Stimulated activated memory B cell treated with anti-CD40 and anti-IgM and Interleukin-4, amounts not matched to agents 10 μg/mL and 1 μg/mL and 100 μg/mL, for 72 hours (primary cell): ENCODE data around the gene BMPR1B.

Experiments used
- ATAC-seq: fragments of 150-1000 bp; cut with Tn5 transposase; 2 replicates; pipeline ENCODE4 v1.10.0; 2021
- H3K27ac Mint-ChIP-seq: one replicate; pipeline ENCODE4 v1.8.0; 2022; ENCODE audit warnings: mild to moderate bottlenecking, mixed read lengths
- H3K27me3 Mint-ChIP-seq: one replicate; pipeline ENCODE4 v1.8.0; 2022; ENCODE audit warnings: mixed read lengths
- H3K36me3 Mint-ChIP-seq: one replicate; pipeline ENCODE4 v1.8.0; 2022; ENCODE audit warnings: mixed read lengths
- H3K4me1 Mint-ChIP-seq: one replicate; pipeline ENCODE4 v1.8.0; 2022; ENCODE audit warnings: mixed read lengths
- H3K4me3 Mint-ChIP-seq: one replicate; pipeline ENCODE4 v1.8.0; 2022; ENCODE audit warnings: mild to moderate bottlenecking, moderate library complexity, mixed read lengths
- H3K9me3 Mint-ChIP-seq: one replicate; pipeline ENCODE4 v1.8.0; 2022; ENCODE audit warnings: mixed read lengths

The BMPR1B gene

GRCh38 chr4:94892051-94892450, 134.3 kb downstream of the BMPR1B start:
- no peak overlapping the region for H3K27ac Mint-ChIP-seq
- no peaks in the 10 kb centered on the region for H3K36me3 Mint-ChIP-seq
- H3K4me3 Mint-ChIP-seq, result no peak overlapping the region
- no peaks in the 10 kb centered on the region for H3K9me3 Mint-ChIP-seq
- no peaks in the 10 kb centered on the region for H3K4me1 Mint-ChIP-seq
- no peak for ATAC-seq
- no peaks in the 10 kb centered on the region for H3K27me3 Mint-ChIP-seq

GRCh38 chr4:94895081-94895480, 137.3 kb downstream of the BMPR1B start:
- H3K4me3 Mint-ChIP-seq, result no peak overlapping the region
- H3K36me3 Mint-ChIP-seq, result no peaks in the 10 kb centered on the region
- no peaks in the 10 kb centered on the region for H3K4me1 Mint-ChIP-seq
- H3K9me3 Mint-ChIP-seq, result no peaks in the 10 kb centered on the region
- no peak overlapping the region for H3K27ac Mint-ChIP-seq
- no peak for ATAC-seq
- H3K27me3 Mint-ChIP-seq, result no peaks in the 10 kb centered on the region

DNA sequence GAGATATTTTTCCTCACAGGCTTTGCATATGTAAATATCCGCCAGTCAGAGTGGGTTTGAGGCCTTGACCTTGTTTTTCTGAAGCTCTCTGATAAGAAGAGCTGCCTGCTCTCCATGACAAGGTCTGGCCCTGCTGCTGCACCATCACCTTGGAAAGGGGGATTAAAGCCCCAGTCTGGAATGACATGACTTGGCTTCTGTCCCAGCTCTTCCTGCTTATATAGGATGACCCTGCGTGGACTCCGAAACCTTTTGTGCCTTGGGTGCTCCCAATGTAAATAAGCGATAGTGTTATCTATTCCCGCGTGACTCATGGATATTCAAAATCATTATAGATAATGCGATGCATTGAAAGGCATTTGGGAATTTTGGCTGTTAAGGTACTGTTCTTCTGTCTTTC, 139.3 kb downstream of the BMPR1B start:
- no peak for ATAC-seq
- H3K36me3 Mint-ChIP-seq, result no peaks in the 10 kb centered on the region
- H3K27ac Mint-ChIP-seq, result no peak overlapping the region
- no peaks in the 10 kb centered on the region for H3K27me3 Mint-ChIP-seq
- no peak overlapping the region for H3K4me3 Mint-ChIP-seq
- no peaks in the 10 kb centered on the region for H3K9me3 Mint-ChIP-seq
- H3K4me1 Mint-ChIP-seq, result no peaks in the 10 kb centered on the region

- Mint-ChIP-seq H3K27ac (no peak overlapping the region), H3K4me3 (no peak overlapping the region), H3K9me3 (no peaks in the 10 kb centered on the region), H3K27me3 (no peaks in the 10 kb centered on the region), H3K36me3 (no peaks in the 10 kb centered on the region), H3K4me1 (no peaks in the 10 kb centered on the region)
- ATAC-seq, result no peak
Observed at GRCh38 chr4:94905511-94905910, 147.8 kb downstream of the BMPR1B start.

GRCh38 chr4:94909645-94910044, 151.9 kb downstream of the BMPR1B start:
- no peaks in the 10 kb centered on the region for H3K27me3 Mint-ChIP-seq
- no peak for ATAC-seq
- H3K36me3 Mint-ChIP-seq, result no peaks in the 10 kb centered on the region
- H3K9me3 Mint-ChIP-seq, result peaks cover 3% of the 10 kb centered on the region
- no peak overlapping the region for H3K4me3 Mint-ChIP-seq
- H3K4me1 Mint-ChIP-seq, result no peaks in the 10 kb centered on the region
- no peak overlapping the region for H3K27ac Mint-ChIP-seq

- H3K4me3 Mint-ChIP-seq, result no peak overlapping the region
- H3K4me1 Mint-ChIP-seq, result no peaks in the 10 kb centered on the region
- no peaks in the 10 kb centered on the region for H3K36me3 Mint-ChIP-seq
- no peaks in the 10 kb centered on the region for H3K27me3 Mint-ChIP-seq
- ATAC-seq, result no peak
- peaks cover 7% of the 10 kb centered on the region for H3K9me3 Mint-ChIP-seq
- no peak overlapping the region for H3K27ac Mint-ChIP-seq
Observed at GRCh38 chr4:94911106-94911505, 153.4 kb downstream of the BMPR1B start.

DNA sequence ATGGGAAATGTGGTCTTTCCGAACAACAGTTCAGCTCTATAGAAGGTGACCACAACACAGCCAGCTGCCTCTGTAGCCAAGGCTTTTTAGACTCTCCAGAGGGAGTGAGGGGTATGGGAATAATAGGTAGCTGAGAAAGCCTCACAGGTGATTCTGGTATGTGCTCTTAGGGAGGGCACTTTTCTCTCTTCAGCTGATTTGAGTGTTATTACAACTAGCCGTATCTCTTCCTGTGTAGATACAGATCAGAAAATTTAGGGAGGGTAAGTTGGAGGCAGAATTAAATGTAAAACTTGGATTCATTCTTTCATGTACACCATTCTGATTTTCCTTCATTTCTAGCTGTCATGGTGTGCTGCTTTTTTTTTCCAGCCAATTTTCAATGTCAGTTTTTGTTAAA, 154.9 kb downstream of the BMPR1B start:
- no peak overlapping the region for H3K4me3 Mint-ChIP-seq
- peaks cover 8% of the 10 kb centered on the region for H3K9me3 Mint-ChIP-seq
- no peak overlapping the region for H3K27ac Mint-ChIP-seq
- no peak for ATAC-seq
- H3K27me3 Mint-ChIP-seq, result no peaks in the 10 kb centered on the region
- no peaks in the 10 kb centered on the region for H3K4me1 Mint-ChIP-seq
- no peaks in the 10 kb centered on the region for H3K36me3 Mint-ChIP-seq

GRCh38 chr4:94913316-94913715, 155.6 kb downstream of the BMPR1B start:
- Mint-ChIP-seq H3K4me3 (no peak overlapping the region), H3K4me1 (no peaks in the 10 kb centered on the region), H3K27me3 (no peaks in the 10 kb centered on the region), H3K27ac (no peak overlapping the region), H3K36me3 (no peaks in the 10 kb centered on the region), H3K9me3 (peaks cover 8% of the 10 kb centered on the region)
- ATAC-seq, result no peak

- no peak overlapping the region for H3K4me3 Mint-ChIP-seq
- no peak for ATAC-seq
- H3K27me3 Mint-ChIP-seq, result no peaks in the 10 kb centered on the region
- no peak overlapping the region for H3K27ac Mint-ChIP-seq
- H3K4me1 Mint-ChIP-seq, result no peaks in the 10 kb centered on the region
- H3K36me3 Mint-ChIP-seq, result no peaks in the 10 kb centered on the region
- H3K9me3 Mint-ChIP-seq, result peaks cover 8% of the 10 kb centered on the region
Observed at GRCh38 chr4:94917146-94917545, 159.4 kb downstream of the BMPR1B start.

DNA sequence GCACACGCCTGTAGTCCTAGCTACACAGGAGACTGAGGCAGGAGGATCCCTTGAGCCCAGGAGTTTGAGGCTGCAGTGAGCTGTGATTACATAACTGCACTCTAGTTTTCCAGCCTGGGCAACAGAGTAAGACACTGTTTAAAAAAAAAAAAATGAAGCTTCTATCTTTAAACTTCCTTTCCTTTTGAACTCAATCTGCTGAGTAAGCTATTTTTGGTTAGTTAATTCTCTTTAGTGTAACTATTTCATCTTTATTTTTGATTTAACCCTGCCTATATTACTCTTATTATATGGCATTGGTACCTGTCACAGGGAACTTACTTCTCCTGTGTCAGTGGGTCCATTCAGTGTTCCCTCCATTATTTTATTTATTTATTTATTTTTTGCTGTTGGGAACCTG, 160.8 kb downstream of the BMPR1B start:
- Mint-ChIP-seq H3K4me3 (no peak overlapping the region), H3K36me3 (no peaks in the 10 kb centered on the region), H3K9me3 (peaks cover 8% of the 10 kb centered on the region), H3K27me3 (no peaks in the 10 kb centered on the region), H3K4me1 (no peaks in the 10 kb centered on the region), H3K27ac (no peak overlapping the region)
- no peak for ATAC-seq

- ATAC-seq, result no peak
- no peak overlapping the region for H3K27ac Mint-ChIP-seq
- H3K4me3 Mint-ChIP-seq, result no peak overlapping the region
- no peaks in the 10 kb centered on the region for H3K27me3 Mint-ChIP-seq
- H3K36me3 Mint-ChIP-seq, result no peaks in the 10 kb centered on the region
- H3K4me1 Mint-ChIP-seq, result no peaks in the 10 kb centered on the region
- peaks cover 4% of the 10 kb centered on the region for H3K9me3 Mint-ChIP-seq
Observed at GRCh38 chr4:94920369-94920768, 162.6 kb downstream of the BMPR1B start.

- H3K36me3 Mint-ChIP-seq, result no peaks in the 10 kb centered on the region
- no peaks in the 10 kb centered on the region for H3K27me3 Mint-ChIP-seq
- no peak overlapping the region for H3K27ac Mint-ChIP-seq
- no peaks in the 10 kb centered on the region for H3K9me3 Mint-ChIP-seq
- ATAC-seq, result no peak
- H3K4me3 Mint-ChIP-seq, result no peak overlapping the region
- no peaks in the 10 kb centered on the region for H3K4me1 Mint-ChIP-seq
Observed at GRCh38 chr4:94924566-94924965, 166.8 kb downstream of the BMPR1B start.

- Mint-ChIP-seq H3K4me3 (no peak overlapping the region), H3K27me3 (no peaks in the 10 kb centered on the region), H3K27ac (no peak overlapping the region), H3K9me3 (no peaks in the 10 kb centered on the region), H3K36me3 (no peaks in the 10 kb centered on the region), H3K4me1 (no peaks in the 10 kb centered on the region)
- no peak for ATAC-seq
Observed at GRCh38 chr4:94925764-94926347, 168.1 kb downstream of the BMPR1B start.

DNA sequence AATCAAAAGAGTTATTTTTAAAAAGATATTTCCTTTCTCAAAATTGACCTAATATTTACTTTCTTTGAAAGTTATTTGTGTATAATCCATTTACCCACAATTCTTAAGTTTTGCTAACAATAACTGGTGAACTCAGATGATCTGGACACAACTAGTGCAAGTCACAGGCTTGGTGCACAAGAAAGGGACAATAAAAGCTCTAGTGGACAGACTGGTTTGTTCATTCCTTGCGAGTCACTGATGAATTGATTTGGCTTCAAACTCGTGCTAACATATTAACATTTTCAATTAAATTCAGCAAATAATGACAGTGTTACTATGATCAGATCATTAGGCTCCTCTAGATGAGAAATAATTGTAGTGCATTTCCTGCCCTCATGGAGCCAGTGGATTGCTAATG, 169.2 kb downstream of the BMPR1B start:
- Mint-ChIP-seq H3K27me3 (no peaks in the 10 kb centered on the region), H3K27ac (no peak overlapping the region), H3K9me3 (no peaks in the 10 kb centered on the region), H3K36me3 (no peaks in the 10 kb centered on the region), H3K4me3 (no peak overlapping the region), H3K4me1 (no peaks in the 10 kb centered on the region)
- ATAC-seq, result no peak

DNA sequence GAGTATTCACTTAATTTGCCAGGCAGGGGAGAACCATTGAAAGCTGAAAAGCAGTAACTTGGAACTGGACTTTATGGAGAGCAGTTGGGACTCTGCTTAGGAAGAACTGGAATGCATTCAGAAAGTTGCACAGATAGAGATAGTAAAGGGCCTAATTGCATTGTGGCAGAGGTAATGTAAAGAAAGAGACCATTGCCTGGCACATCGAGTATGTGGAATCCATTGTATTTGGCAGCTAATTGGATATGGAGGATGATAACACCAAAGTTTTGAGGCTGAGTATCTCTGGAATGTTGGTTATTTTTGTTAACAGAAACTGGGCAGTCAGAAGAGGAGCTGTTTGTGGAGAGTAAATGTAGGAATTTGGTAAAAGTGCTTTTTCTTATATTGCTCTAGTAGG, 169.9 kb downstream of the BMPR1B start:
- H3K27me3 Mint-ChIP-seq, result no peaks in the 10 kb centered on the region
- no peaks in the 10 kb centered on the region for H3K36me3 Mint-ChIP-seq
- H3K4me3 Mint-ChIP-seq, result no peak overlapping the region
- H3K4me1 Mint-ChIP-seq, result no peaks in the 10 kb centered on the region
- no peaks in the 10 kb centered on the region for H3K9me3 Mint-ChIP-seq
- ATAC-seq, result no peak
- H3K27ac Mint-ChIP-seq, result no peak overlapping the region

GRCh38 chr4:94929696-94930095, 171.9 kb downstream of the BMPR1B start:
- H3K4me3 Mint-ChIP-seq, result no peak overlapping the region
- H3K27me3 Mint-ChIP-seq, result no peaks in the 10 kb centered on the region
- H3K4me1 Mint-ChIP-seq, result no peaks in the 10 kb centered on the region
- ATAC-seq, result no peak
- no peak overlapping the region for H3K27ac Mint-ChIP-seq
- no peaks in the 10 kb centered on the region for H3K36me3 Mint-ChIP-seq
- H3K9me3 Mint-ChIP-seq, result no peaks in the 10 kb centered on the region

DNA sequence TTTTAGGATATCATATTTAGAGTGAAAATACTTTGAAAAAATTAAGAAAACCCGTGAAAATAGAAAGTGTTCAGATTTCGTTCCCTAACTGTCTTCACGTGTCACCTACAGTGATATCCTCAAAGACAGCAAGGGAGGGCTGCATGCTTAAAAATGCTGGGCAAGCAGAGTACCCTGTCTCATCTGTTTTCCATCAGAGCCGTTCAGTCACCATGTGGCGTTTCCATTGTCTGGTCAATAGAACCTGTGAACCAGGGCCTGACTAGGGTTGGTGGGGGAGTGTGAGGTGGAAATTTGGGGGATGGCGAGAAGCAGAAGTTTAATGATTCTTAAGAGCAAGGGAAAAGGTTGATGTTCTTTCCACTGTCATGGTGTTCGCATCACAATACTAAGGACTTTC, 173.9 kb downstream of the BMPR1B start:
- no peak for ATAC-seq
- Mint-ChIP-seq H3K27me3 (no peaks in the 10 kb centered on the region), H3K36me3 (no peaks in the 10 kb centered on the region), H3K4me3 (no peak overlapping the region), H3K9me3 (no peaks in the 10 kb centered on the region), H3K27ac (no peak overlapping the region), H3K4me1 (no peaks in the 10 kb centered on the region)
